ENCODE measurements around the gene PHIP.
"Not testable (repeated sequence)": the region's sequence is repeated elsewhere in the genome, so short reads cannot be mapped to it uniquely, and the experiment has no call there.

Gene PHIP

GRCh38 chr6:78896227-78896626 lies 181.8 kb downstream of the PHIP start:
- Histone ChIP-seq H4K20me1 (ENCODE audit: insufficient read depth, low read length) (no peaks in the 10 kb centered on the region), H3K9ac (ENCODE audit: low read length) (no peak overlapping the region), H3K4me3 (ENCODE audit: low read depth, low read length, poor library complexity, severe bottlenecking) (no peak overlapping the region), H3F3A (ENCODE audit: insufficient read depth, low read length) (no peaks in the 10 kb centered on the region), H3K27me3 (ENCODE audit: insufficient read depth, low read length) (no peaks in the 10 kb centered on the region), H3K79me2 (ENCODE audit: insufficient read depth, low read length) (no peaks in the 10 kb centered on the region), H3K27ac (ENCODE audit: low read depth, low read length, poor library complexity, severe bottlenecking) (no peak overlapping the region), H3K36me3 (ENCODE audit: insufficient read depth, low read length) (0 out of 2 replicates have a peak, but pooled peaks cover 5% of the 10 kb centered on the region), H3K4me2 (ENCODE audit: low read length) (no peak overlapping the region), H3K9me3 (ENCODE audit: low read length) (no peaks in the 10 kb centered on the region), H3K9me2 (ENCODE audit: low read depth, low read length) (no peaks in the 10 kb centered on the region), H2AFZ (ENCODE audit: low read length) (no peak overlapping the region), H3K4me1 (ENCODE audit: insufficient read depth, low read length, severe bottlenecking) (no peaks in the 10 kb centered on the region)
- TF ChIP-seq CTCF (IDR thresholded peaks at IDR 0.05; ENCODE audit: low read length) (no peak), EZH2 (IDR thresholded peaks at IDR 0.05; ENCODE audit: borderline replicate concordance, low read length) (no peak)

DNA sequence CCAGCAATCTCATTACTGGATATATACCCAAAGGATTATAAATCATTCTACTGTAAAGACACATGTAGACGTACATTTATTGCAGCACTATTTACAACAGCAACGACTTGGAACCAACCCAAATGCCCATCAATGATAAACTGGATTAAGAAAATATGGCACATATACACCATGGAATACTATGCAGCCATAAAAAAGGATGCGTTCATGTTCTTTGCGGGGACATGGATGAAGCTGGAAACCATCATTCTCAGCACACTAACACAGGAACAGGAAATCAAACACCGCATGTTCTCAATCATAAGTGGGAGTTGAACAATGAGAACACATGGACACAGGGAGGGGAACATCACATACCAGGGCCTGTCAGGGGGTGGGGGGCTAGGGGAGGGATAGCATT lies 188.2 kb downstream of the PHIP start:
- H3K9me3 ChIP-seq (ENCODE audit: low read length); H3K9ac ChIP-seq (ENCODE audit: low read length); H3K4me2 ChIP-seq (ENCODE audit: low read length); H4K20me1 ChIP-seq (ENCODE audit: insufficient read depth, low read length); H3K79me2 ChIP-seq (ENCODE audit: insufficient read depth, low read length); H3K27ac ChIP-seq (ENCODE audit: low read depth, low read length, poor library complexity, severe bottlenecking); H3K27me3 ChIP-seq (ENCODE audit: insufficient read depth, low read length); H3K4me1 ChIP-seq (ENCODE audit: insufficient read depth, low read length, severe bottlenecking); H3K9me2 ChIP-seq (ENCODE audit: low read depth, low read length); H2AFZ ChIP-seq (ENCODE audit: low read length); H3K4me3 ChIP-seq (ENCODE audit: low read depth, low read length, poor library complexity, severe bottlenecking); H3F3A ChIP-seq (ENCODE audit: insufficient read depth, low read length): not testable (repeated sequence)
- peaks cover 11% of the 10 kb centered on the region; the same call in 1 of the 2 replicates for H3K36me3 ChIP-seq (ENCODE audit: insufficient read depth, low read length)
